GM18505 (cell line): ENCODE results near the gene LSP1.

Experiments used
- ATAC-seq: cut with Tn5 transposase; IDR thresholded peaks from one replicate; pipeline ENCODE4 v1.9.1; 2021; ENCODE audit not compliant: unreplicated experiment
- POLR2A ChIP-seq: IDR thresholded peaks from 4 replicates; pipeline ENCODE4 v1.6.1; 2011; ENCODE audit warnings: borderline replicate concordance; ENCODE audit not compliant: insufficient read depth, insufficient read length; ENCODE audit errors: extremely low read depth

The LSP1 gene

GRCh38 chr11:1820463-1821325, 32.2 kb upstream of the LSP1 start:
- ATAC-seq, result no peak
- no peak for TF ChIP-seq POLR2A

- no peak for TF ChIP-seq POLR2A
- no peak for ATAC-seq
Measured at GRCh38 chr11:1821562-1821961, 31.3 kb upstream of the LSP1 start.

- no peak for ATAC-seq
- no peak for TF ChIP-seq POLR2A
Measured at GRCh38 chr11:1822648-1823375, 30.1 kb upstream of the LSP1 start.

- ATAC-seq, result no peak
- TF ChIP-seq POLR2A, result no peak
Measured at GRCh38 chr11:1823376-1824220, 29.3 kb upstream of the LSP1 start.

- ATAC-seq, result no peak
- TF ChIP-seq POLR2A, result no peak
Measured at GRCh38 chr11:1824221-1825038, 28.5 kb upstream of the LSP1 start.

- no peak for TF ChIP-seq POLR2A
- ATAC-seq, result no peak
Measured at GRCh38 chr11:1825039-1825740, 27.7 kb upstream of the LSP1 start.

- no peak for ATAC-seq
- TF ChIP-seq POLR2A, result no peak
Measured at GRCh38 chr11:1825785-1826451, 27.0 kb upstream of the LSP1 start.

- no peak for TF ChIP-seq POLR2A
- ATAC-seq, result no peak
Measured at GRCh38 chr11:1826552-1827094, 26.3 kb upstream of the LSP1 start.

GRCh38 chr11:1827095-1827813, 25.6 kb upstream of the LSP1 start:
- no peak for ATAC-seq
- no peak for TF ChIP-seq POLR2A

GRCh38 chr11:1827931-1828330, 25.0 kb upstream of the LSP1 start:
- no peak for ATAC-seq
- TF ChIP-seq POLR2A, result no peak

GRCh38 chr11:1828542-1828941, 24.3 kb upstream of the LSP1 start:
- TF ChIP-seq POLR2A, result no peak
- no peak for ATAC-seq

- TF ChIP-seq POLR2A, result no peak
- ATAC-seq, result no peak
Measured at GRCh38 chr11:1829039-1829820, 23.7 kb upstream of the LSP1 start.
